ENCODE data around the gene RC3H2. TPM values are rescaled to one million over a fixed set of nuclear protein-coding genes. Genes with fewer than 3 reads are reported as not detected.
"Not testable (repeated sequence)": the region's sequence is repeated elsewhere in the genome, so short reads cannot be mapped to it uniquely, and the experiment has no call there.

Gene RC3H2
- total and polyA plus RNA-seq, 2 donors from 2014 or later = 9.8 to 49.9 TPM

GRCh38 chr9:122844137-122844536 is 61.0 kb downstream of the RC3H2 start:
- H3K27ac ChIP-seq (ENCODE audit: low read depth in 2 of 2, low read length in 2 of 2) = no peak overlapping the region
- DNase-seq = no peak
- H3K4me1 ChIP-seq (ENCODE audit: control insufficient read depth in 2 of 3, insufficient read depth in 2 of 3, low read depth in 1 of 3, low read length in 3 of 3) = no peaks in the 10 kb centered on the region
- H3K9me3 ChIP-seq (ENCODE audit: control insufficient read depth in 2 of 3, insufficient read depth in 1 of 3, low read length in 3 of 3) = no peaks in the 10 kb centered on the region
- H3K27me3 ChIP-seq (ENCODE audit: control insufficient read depth, insufficient read depth, low read length) = no peaks in the 10 kb centered on the region
- H3K36me3 ChIP-seq (ENCODE audit: control insufficient read depth in 2 of 3, insufficient read depth in 3 of 3, low read length in 3 of 3) = peaks cover 0 to 10% (median 9%) of the 10 kb centered on the region in 3 donors
- TF ChIP-seq CTCF (IDR thresholded peaks at IDR 0.05; ENCODE audit: borderline replicate concordance, extremely low read depth, insufficient read depth) = no peak
- no peak overlapping the region for H3K4me3 ChIP-seq (ENCODE audit: low read length in 3 of 3)
- H3K9ac ChIP-seq (ENCODE audit: low read length in 3 of 3) = no peak overlapping the region
- intact Hi-C loops (cut with DNase I) = no loop called here
- no peak for FAIRE-seq

- no peaks in the 10 kb centered on the region for H3K4me1 ChIP-seq (ENCODE audit: control insufficient read depth in 2 of 3, insufficient read depth in 2 of 3, low read depth in 1 of 3, low read length in 3 of 3)
- no peak for FAIRE-seq
- no peaks in the 10 kb centered on the region for H3K9me3 ChIP-seq (ENCODE audit: control insufficient read depth in 2 of 3, insufficient read depth in 1 of 3, low read length in 3 of 3)
- intact Hi-C loops (cut with DNase I) = no loop called here
- no peak overlapping the region for H3K27ac ChIP-seq (ENCODE audit: low read depth in 2 of 2, low read length in 2 of 2)
- H3K36me3 ChIP-seq (ENCODE audit: control insufficient read depth in 2 of 3, insufficient read depth in 3 of 3, low read length in 3 of 3) = peaks cover 0 to 2% (median under 1%) of the 10 kb centered on the region in 3 donors
- H3K9ac ChIP-seq (ENCODE audit: low read length in 3 of 3) = no peak overlapping the region
- H3K27me3 ChIP-seq (ENCODE audit: control insufficient read depth, insufficient read depth, low read length) = no peaks in the 10 kb centered on the region
- H3K4me3 ChIP-seq (ENCODE audit: low read length in 3 of 3) = no peak overlapping the region
- no peak for TF ChIP-seq CTCF (IDR thresholded peaks at IDR 0.05; ENCODE audit: borderline replicate concordance, extremely low read depth, insufficient read depth)
- no peak for DNase-seq
Observed at GRCh38 chr9:122841501-122841900, 63.7 kb downstream of the RC3H2 start.

GRCh38 chr9:122838441-122838840 is 66.7 kb downstream of the RC3H2 start:
- H3K4me3 ChIP-seq (ENCODE audit: low read length in 3 of 3); FAIRE-seq; H3K27me3 ChIP-seq (ENCODE audit: control insufficient read depth, insufficient read depth, low read length); H3K9ac ChIP-seq (ENCODE audit: low read length in 3 of 3); H3K36me3 ChIP-seq (ENCODE audit: control insufficient read depth in 2 of 3, insufficient read depth in 3 of 3, low read length in 3 of 3); H3K4me1 ChIP-seq (ENCODE audit: control insufficient read depth in 2 of 3, insufficient read depth in 2 of 3, low read depth in 1 of 3, low read length in 3 of 3); H3K27ac ChIP-seq (ENCODE audit: low read depth in 2 of 2, low read length in 2 of 2); intact Hi-C loops (cut with DNase I); DNase-seq; H3K9me3 ChIP-seq (ENCODE audit: control insufficient read depth in 2 of 3, insufficient read depth in 1 of 3, low read length in 3 of 3): not testable (repeated sequence)

- no peak overlapping the region for H3K4me3 ChIP-seq (ENCODE audit: low read length in 3 of 3)
- H3K4me1 ChIP-seq (ENCODE audit: control insufficient read depth in 2 of 3, insufficient read depth in 2 of 3, low read depth in 1 of 3, low read length in 3 of 3) = no peaks in the 10 kb centered on the region
- H3K36me3 ChIP-seq (ENCODE audit: control insufficient read depth in 2 of 3, insufficient read depth in 3 of 3, low read length in 3 of 3) = no peaks in the 10 kb centered on the region
- H3K27me3 ChIP-seq (ENCODE audit: control insufficient read depth, insufficient read depth, low read length) = no peaks in the 10 kb centered on the region
- DNase-seq (no peak), FAIRE-seq (no peak)
- no peaks in the 10 kb centered on the region for H3K9me3 ChIP-seq (ENCODE audit: control insufficient read depth in 2 of 3, insufficient read depth in 1 of 3, low read length in 3 of 3)
- H3K9ac ChIP-seq (ENCODE audit: low read length in 3 of 3) = no peak overlapping the region
- intact Hi-C loops (cut with DNase I) = no loop called here
- H3K27ac ChIP-seq (ENCODE audit: low read depth in 2 of 2, low read length in 2 of 2) = no peak overlapping the region
- TF ChIP-seq CTCF (IDR thresholded peaks at IDR 0.05; ENCODE audit: borderline replicate concordance, extremely low read depth, insufficient read depth) = no peak
Observed at GRCh38 chr9:122837266-122837850, 67.8 kb downstream of the RC3H2 start.
